HEK293 (cell line): ENCODE results near the gene OTOF.

ENCODE experiments used
- CTCF ChIA-PET: fragments of 350-600 bp; formaldehyde crosslinking; extraction: SDS; loops from one replicate; lab custom pipeline; 2021; ENCODE audit warnings: antibody characterized with exemption; lab: Yijun Ruan, JAX
- POLR2A ChIA-PET: fragments of 300-600 bp; formaldehyde crosslinking; extraction: SDS; loops from one replicate; lab custom pipeline; 2020; ENCODE audit warnings: antibody characterized with exemption, inconsistent platforms; lab: Yijun Ruan, JAX
- H3K27ac ChIP-seq: fragments of 200-500 bp; sonication (Bioruptor generic); 2 replicates; pipeline ENCODE4 v1.5.1; 2014; ENCODE audit warnings: low read depth, low read length, control low read depth, inconsistent platforms; ENCODE audit errors: extremely low read depth
- H3K36me3 ChIP-seq, 2 experiments: fragments of 200-500 bp in 1 of 2; sonication (Bioruptor generic) in 1 of 2; 1 replicate in 1 of 2; 2 replicates in 1 of 2; pipeline ENCODE4 v1.5.1; 2014 to 2017; ENCODE audit warnings: inconsistent platforms in 2 of 2, low read length in 2 of 2; ENCODE audit not compliant: control insufficient read depth in 2 of 2, insufficient read depth in 1 of 2
- H3K4me1 ChIP-seq: fragments of 200-500 bp; sonication (Bioruptor generic); 2 replicates; pipeline ENCODE4 v1.5.1; 2014; ENCODE audit warnings: mild to moderate bottlenecking, low read length, inconsistent platforms; ENCODE audit not compliant: control insufficient read depth, insufficient read depth
- H3K4me3 ChIP-seq: 2 replicates; pipeline ENCODE4 v1.5.1; 2011; ENCODE audit warnings: low read depth, mild to moderate bottlenecking, control low read depth, low read length, moderate library complexity
- H3K9me3 ChIP-seq: fragments of 200-500 bp; sonication (Bioruptor generic); 2 replicates; pipeline ENCODE4 v1.5.1; 2014; ENCODE audit warnings: low read depth, low read length, inconsistent platforms; ENCODE audit not compliant: control insufficient read depth, insufficient read depth
- CTCF ChIP-seq: fragments of 450-650 bp; formaldehyde crosslinking; IDR thresholded peaks from 2 replicates; pipeline ENCODE4 v1.5.1; 2016; ENCODE audit warnings: missing biosample characterization, missing genetic modification characterization
- ELK4 ChIP-seq: IDR thresholded peaks from 2 replicates; pipeline ENCODE4 v1.6.1; 2011; ENCODE audit warnings: mild to moderate bottlenecking, low read depth, low read length, borderline replicate concordance
- SCRT1 ChIP-seq: fragments of 450-650 bp; formaldehyde crosslinking; IDR thresholded peaks from 2 replicates; pipeline ENCODE4 v1.5.1; 2016; ENCODE audit warnings: missing biosample characterization, missing genetic modification characterization, borderline replicate concordance
- SCRT2 ChIP-seq: fragments of 450-650 bp; formaldehyde crosslinking; IDR thresholded peaks from 2 replicates; pipeline ENCODE4 v1.5.1; 2016; ENCODE audit warnings: missing biosample characterization, missing genetic modification characterization
- ZBTB48 ChIP-seq: fragments of 450-650 bp; formaldehyde crosslinking; IDR thresholded peaks from 2 replicates; pipeline ENCODE4 v1.5.1; 2016; ENCODE audit warnings: missing biosample characterization, missing genetic modification characterization
- ZFP3 ChIP-seq: fragments of 450-650 bp; formaldehyde crosslinking; IDR thresholded peaks from 2 replicates; pipeline ENCODE4 v1.5.1; 2016; ENCODE audit warnings: low read depth, missing biosample characterization, missing genetic modification characterization
- ZNF112 ChIP-seq: fragments of 450-650 bp; formaldehyde crosslinking; IDR thresholded peaks from 2 replicates; pipeline ENCODE4 v1.5.0; 2017; ENCODE audit warnings: missing biosample characterization, missing genetic modification characterization
- ZNF174 ChIP-seq: fragments of 450-650 bp; formaldehyde crosslinking; IDR thresholded peaks from 2 replicates; pipeline ENCODE4 v1.5.0; 2017; ENCODE audit warnings: missing biosample characterization, mild to moderate bottlenecking, missing genetic modification characterization
- ZNF202 ChIP-seq: fragments of 450-650 bp; formaldehyde crosslinking; IDR thresholded peaks from 2 replicates; pipeline ENCODE4 v1.5.1; 2016; ENCODE audit warnings: missing biosample characterization, missing genetic modification characterization, borderline replicate concordance
- ZNF211 ChIP-seq: fragments of 450-650 bp; formaldehyde crosslinking; IDR thresholded peaks from 2 replicates; pipeline ENCODE4 v1.5.1; 2016; ENCODE audit warnings: low read depth, missing biosample characterization, missing genetic modification characterization
- ZNF416 ChIP-seq: fragments of 450-650 bp; formaldehyde crosslinking; IDR thresholded peaks from 2 replicates; pipeline ENCODE4 v1.5.1; 2016; ENCODE audit warnings: missing biosample characterization, missing genetic modification characterization
- ZNF426 ChIP-seq: fragments of 450-650 bp; formaldehyde crosslinking; IDR thresholded peaks from 2 replicates; pipeline ENCODE4 v1.5.1; 2017; ENCODE audit warnings: missing biosample characterization, missing genetic modification characterization, mild to moderate bottlenecking, inconsistent platforms, moderate library complexity
- ZNF561 ChIP-seq: fragments of 450-650 bp; IDR thresholded peaks from 2 replicates; pipeline ENCODE4 v1.5.1; 2018; ENCODE audit warnings: missing biosample characterization, missing genetic modification characterization, borderline replicate concordance
- ZNF571 ChIP-seq: fragments of 450-650 bp; formaldehyde crosslinking; IDR thresholded peaks from 2 replicates; pipeline ENCODE4 v1.5.0; 2017; ENCODE audit warnings: missing biosample characterization, missing genetic modification characterization
- ZNF626 ChIP-seq: fragments of 450-650 bp; sonication (Bioruptor Pico); formaldehyde crosslinking; IDR thresholded peaks from 2 replicates; pipeline ENCODE4 v1.5.1; 2018; ENCODE audit warnings: missing biosample characterization, missing genetic modification characterization, inconsistent platforms
- ZNF629 ChIP-seq: fragments of 450-650 bp; formaldehyde crosslinking; IDR thresholded peaks from 2 replicates; pipeline ENCODE4 v1.5.1; 2017; ENCODE audit warnings: missing biosample characterization, missing genetic modification characterization
- ZNF843 ChIP-seq: fragments of 450-650 bp; formaldehyde crosslinking; IDR thresholded peaks from 2 replicates; pipeline ENCODE4 v1.5.1; 2016; ENCODE audit warnings: missing biosample characterization, missing genetic modification characterization
- ZXDB ChIP-seq: fragments of 450-650 bp; formaldehyde crosslinking; IDR thresholded peaks from 2 replicates; pipeline ENCODE4 v1.5.1; 2016; ENCODE audit warnings: missing biosample characterization, missing genetic modification characterization

Gene OTOF

GRCh38 chr2:26522325-26522724 lies 44.4 kb upstream of the OTOF start:
- TF ChIP-seq ZBTB48 (no peak), ZNF843 (no peak), ELK4 (no peak), ZNF174 (tag by site-specific recombination) (no peak), ZNF626 (tag by site-specific recombination) (no peak)
- CTCF ChIA-PET, result interaction anchor here (0.8 to 5.5 kb wide), 2 partner anchors 56 to 222 kb away, joined by 3 to 37 read pairs; no protein-coding TSS in a partner anchor

GRCh38 chr2:26521913-26522180 lies 43.9 kb upstream of the OTOF start:
- ChIA-PET POLR2A (no interaction called here), CTCF (interaction anchor here (0.8 to 5.5 kb wide), 2 partner anchors 56 to 223 kb away, joined by 3 to 37 read pairs; no protein-coding TSS in a partner anchor)
- TF ChIP-seq ZNF112 (tag by site-specific recombination) (no peak), ZNF416 (tag by site-specific recombination) (no peak), ELK4 (no peak), ZNF426 (tag by site-specific recombination) (no peak)
- no peak overlapping the region for H3K27ac ChIP-seq
- no peak overlapping the region for H3K4me3 ChIP-seq
- H3K9me3 ChIP-seq, result no peaks in the 10 kb centered on the region
- H3K4me1 ChIP-seq, result no peaks in the 10 kb centered on the region
- no peaks in the 10 kb centered on the region for H3K36me3 ChIP-seq

More at GRCh38 chr2:26522325-26522724, 44.4 kb upstream of the OTOF start:
- no peaks in the 10 kb centered on the region for H3K36me3 ChIP-seq
- no peaks in the 10 kb centered on the region for H3K9me3 ChIP-seq
- POLR2A ChIA-PET, result no interaction called here
- no peaks in the 10 kb centered on the region for H3K4me1 ChIP-seq
- H3K4me3 ChIP-seq, result no peak overlapping the region
- no peak overlapping the region for H3K27ac ChIP-seq

- POLR2A ChIA-PET, result interaction anchor here (0.6 kb wide), 1 partner anchor 278 kb away, joined by 3 read pairs; no protein-coding TSS in a partner anchor
- no peaks in the 10 kb centered on the region for H3K4me1 ChIP-seq
- H3K36me3 ChIP-seq, result no peaks in the 10 kb centered on the region
- TF ChIP-seq SCRT1 (tag by site-specific recombination) (peak; percentile 63; the same call in 1 of the 2 replicates), ZFP3 (tag by site-specific recombination) (no peak), ZNF211 (no peak), ZXDB (tag by site-specific recombination) (no peak), SCRT2 (peak; percentile 95), ZNF629 (no peak), ZNF571 (tag by site-specific recombination) (no peak), CTCF (tag by site-specific recombination) (peak; percentile 25; the same call in 1 of the 2 replicates), ZNF561 (tag by site-specific recombination) (no peak), ZNF202 (tag by site-specific recombination) (no peak)
- TF ChIP-seq, all 188 proteins: peak for 3
- Histone ChIP-seq H3K9me3 (no peaks in the 10 kb centered on the region), H3K27ac (no peak overlapping the region), H3K4me3 (no peak overlapping the region)
- CTCF ChIA-PET, result interaction anchor here (0.6 to 5.5 kb wide), 9 partner anchors 9 to 928 kb away, joined by 3 to 37 read pairs (median 4); no protein-coding TSS in a partner anchor
Observed at GRCh38 chr2:26521054-26521912, 43.4 kb upstream of the OTOF start.
